Stomach (tissue), 4 donors: Measurements from ENCODE around the gene PPP1R13L.

ENCODE experiments used
- CTCF ChIP-seq, 7 experiments: fragments of 450-650 bp in 4 of 7; fragments of 200-600 bp in 3 of 7; sonication (generic) in 3 of 7; IDR thresholded peaks; one replicate each; pipeline ENCODE4 v1.5.1; 2016 to 2019; ENCODE audit warnings: antibody characterized with exemption in 7 of 7, control low read depth in 2 of 7, mild to moderate bottlenecking in 1 of 7
- EP300 ChIP-seq: sonication (generic); formaldehyde crosslinking; IDR thresholded peaks from one replicate; pipeline ENCODE4 v1.6.1; 2017; ENCODE audit warnings: antibody characterized with exemption
- POLR2A ChIP-seq, 4 donors: fragments of 450-650 bp; IDR thresholded peaks; one replicate each; pipeline ENCODE4 v1.6.1; 2016; ENCODE audit warnings: antibody characterized with exemption in 4 of 4, control low read depth in 2 of 4, mild to moderate bottlenecking in 1 of 4, moderate library complexity in 1 of 4

GRCh38 chr19:45364696-45365095 lies 40.2 kb downstream of the PPP1R13L start:
- TF ChIP-seq CTCF (IDR thresholded peaks at IDR 0.05): no peak
- TF ChIP-seq EP300: no peak
- no peak for TF ChIP-seq POLR2A (IDR thresholded peaks at IDR 0.05)
